Mesenchymal stem cell (in vitro differentiated cells and primary cell): ENCODE measurements around the gene CCDC14.

ENCODE experiments used
- DNase-seq: peaks from one replicate; pipeline ENCODE4 v3.0.0-alpha.2; 2013
- H2AFZ ChIP-seq: one replicate; pipeline ENCODE4 v1.6.1; 2013; ENCODE audit warnings: low read depth, mild to moderate bottlenecking, control low read depth, inconsistent platforms, low read length, moderate library complexity
- H2AK5ac ChIP-seq: 2 replicates; pipeline ENCODE4 v1.6.1; 2013; ENCODE audit warnings: low read length, moderate library complexity, mild to moderate bottlenecking, inconsistent platforms; ENCODE audit not compliant: severe bottlenecking
- H2BK120ac ChIP-seq: one replicate; pipeline ENCODE4 v1.6.1; 2013; ENCODE audit warnings: low read depth, mild to moderate bottlenecking, inconsistent platforms, low read length, moderate library complexity
- H2BK12ac ChIP-seq, 2 experiments: one replicate each; pipeline ENCODE4 v1.6.1; 2013; ENCODE audit warnings: inconsistent platforms in 2 of 2, low read length in 2 of 2, mild to moderate bottlenecking in 2 of 2, moderate library complexity in 2 of 2, control low read depth in 1 of 2
- H2BK15ac ChIP-seq: one replicate; pipeline ENCODE4 v1.6.1; 2013; ENCODE audit warnings: mild to moderate bottlenecking, low read depth, inconsistent platforms; ENCODE audit not compliant: poor library complexity, severe bottlenecking
- H2BK5ac ChIP-seq: 2 replicates; pipeline ENCODE4 v1.6.1; 2013; ENCODE audit warnings: low read depth, mild to moderate bottlenecking, low read length, control low read depth, inconsistent platforms; ENCODE audit not compliant: poor library complexity, severe bottlenecking
- H3K14ac ChIP-seq, 2 experiments: one replicate each; pipeline ENCODE4 v1.6.1; 2013; ENCODE audit warnings: inconsistent platforms in 2 of 2, low read length in 2 of 2, control low read depth in 1 of 2, mild to moderate bottlenecking in 1 of 2, moderate library complexity in 1 of 2
- H3K18ac ChIP-seq, 2 experiments: one replicate each; pipeline ENCODE4 v1.6.1; 2013; ENCODE audit warnings: inconsistent platforms in 2 of 2, low read length in 2 of 2, control low read depth in 1 of 2, low read depth in 1 of 2, mild to moderate bottlenecking in 1 of 2
- H3K23ac ChIP-seq, 2 experiments: one replicate each; pipeline ENCODE4 v1.6.1; 2013; ENCODE audit warnings: inconsistent platforms in 2 of 2, low read length in 2 of 2, mild to moderate bottlenecking in 2 of 2, moderate library complexity in 2 of 2, control low read depth in 1 of 2
- H3K27ac ChIP-seq: 2 replicates; pipeline ENCODE4 v1.5.1; 2013; ENCODE audit warnings: mild to moderate bottlenecking, moderate library complexity, low read length, control low read depth, inconsistent platforms; ENCODE audit not compliant: poor library complexity, severe bottlenecking
- H3K27me3 ChIP-seq, 2 experiments: 2 replicates each; pipeline versions ENCODE4 v1.6.1 to v1.7.0; 2013; ENCODE audit warnings: low read length in 2 of 2, mild to moderate bottlenecking in 2 of 2, moderate library complexity in 2 of 2, control low read depth in 1 of 2, inconsistent platforms in 1 of 2; ENCODE audit not compliant: control insufficient read depth in 1 of 2, insufficient read depth in 1 of 2
- H3K36me3 ChIP-seq, 2 experiments: 2 replicates each; pipeline versions ENCODE4 v1.6.1 to v1.7.0; 2013; ENCODE audit warnings: low read length in 2 of 2, control low read depth in 1 of 2, inconsistent platforms in 1 of 2, low read depth in 1 of 2, mild to moderate bottlenecking in 1 of 2; ENCODE audit not compliant: insufficient read depth in 2 of 2, control insufficient read depth in 1 of 2
- H3K4ac ChIP-seq, 2 experiments: one replicate each; pipeline ENCODE4 v1.6.1; 2013; ENCODE audit warnings: inconsistent platforms in 2 of 2, low read length in 2 of 2, mild to moderate bottlenecking in 2 of 2, moderate library complexity in 2 of 2, control low read depth in 1 of 2, low read depth in 1 of 2
- H3K4me1 ChIP-seq: 2 replicates; pipeline ENCODE4 v1.6.1; 2013; ENCODE audit warnings: low read depth, low read length, control low read depth; ENCODE audit not compliant: control insufficient read depth, insufficient read depth
- H3K4me2 ChIP-seq: 2 replicates; pipeline ENCODE4 v1.6.1; 2013; ENCODE audit warnings: low read length, mild to moderate bottlenecking, inconsistent platforms; ENCODE audit not compliant: poor library complexity, severe bottlenecking
- H3K4me3 ChIP-seq, 2 experiments: 2 replicates each; pipeline versions ENCODE4 v1.5.1 to v1.7.0; 2013; ENCODE audit warnings: low read length in 2 of 2, mild to moderate bottlenecking in 2 of 2, control low read depth in 1 of 2, low read depth in 1 of 2; ENCODE audit not compliant: insufficient read depth in 1 of 2
- H3K79me1 ChIP-seq: replicated peaks from 2 replicates; pipeline ENCODE4 v1.6.1; 2013; ENCODE audit warnings: mild to moderate bottlenecking, control low read depth, low read length, inconsistent platforms; ENCODE audit not compliant: poor library complexity, severe bottlenecking
- H3K9ac ChIP-seq: 2 replicates; pipeline ENCODE4 v1.7.0; 2013; ENCODE audit warnings: mild to moderate bottlenecking, low read length, moderate library complexity
- H3K9me3 ChIP-seq: 2 replicates; pipeline ENCODE4 v1.7.0; 2013; ENCODE audit warnings: mild to moderate bottlenecking, low read length; ENCODE audit not compliant: control insufficient read depth
- H4K8ac ChIP-seq: one replicate; pipeline ENCODE4 v1.6.1; 2013; ENCODE audit warnings: inconsistent platforms, mild to moderate bottlenecking, low read length, moderate library complexity
- H4K91ac ChIP-seq: one replicate; pipeline ENCODE4 v1.6.1; 2013; ENCODE audit warnings: mild to moderate bottlenecking, low read length, inconsistent platforms
- WGBS: methylation state at CpG from one replicate; pipeline ENCODE4 v1.1.7; 2013; ENCODE audit warnings: mixed read lengths; 5-methylcytosine and 5-hydroxymethylcytosine counted together

CCDC14 gene

GRCh38 chr3:123926396-123926795 lies 34.6 kb downstream of the CCDC14 start:
- Histone ChIP-seq H3K4me1 (no peaks in the 10 kb centered on the region), H2AFZ (no peak overlapping the region), H3K4me2 (no peak overlapping the region), H3K14ac (no peak overlapping the region), H3K18ac (no peak overlapping the region), H2BK5ac (no peak overlapping the region), H4K8ac (no peak overlapping the region), H3K27me3 (no peaks in the 10 kb centered on the region), H2BK120ac (no peak overlapping the region), H4K91ac (no peak overlapping the region), H3K36me3 (peaks cover 11 to 54% of the 10 kb centered on the region in 2 experiments), H3K27ac (no peak overlapping the region), H3K9me3 (peaks cover 24% of the 10 kb centered on the region), H3K4ac (no peak overlapping the region), H3K79me1 (peaks cover 1% of the 10 kb centered on the region), H2BK12ac (no peak overlapping the region), H2BK15ac (no peak overlapping the region), H2AK5ac (no peak overlapping the region), H3K9ac (no peak overlapping the region), H3K23ac (no peak overlapping the region), H3K4me3 (no peak overlapping the region)
- no peak for DNase-seq

DNA sequence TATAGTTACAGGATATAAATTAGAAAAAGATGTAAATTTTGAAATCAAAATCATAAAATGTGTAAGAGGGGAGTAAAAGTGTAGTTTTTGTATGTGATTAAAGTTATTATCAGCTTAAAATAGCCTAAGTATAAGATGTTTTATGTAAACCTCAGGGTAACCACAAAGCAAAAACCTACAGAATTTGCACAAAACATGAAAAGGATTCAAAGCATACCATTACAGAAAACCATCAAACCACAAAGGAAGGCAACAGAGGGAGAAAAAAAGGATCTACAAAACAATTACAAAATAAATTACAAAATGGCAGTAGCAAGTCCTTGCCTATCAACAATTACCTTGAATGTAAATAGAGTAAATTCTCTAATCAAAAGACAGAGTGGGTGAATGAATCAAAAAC lies 40.2 kb downstream of the CCDC14 start:
- no peak overlapping the region for H2BK120ac ChIP-seq
- H4K91ac ChIP-seq, result no peak overlapping the region
- H3K14ac ChIP-seq, result no peak overlapping the region
- no peak overlapping the region for H2AFZ ChIP-seq
- H2BK5ac ChIP-seq, result no peak overlapping the region
- H4K8ac ChIP-seq, result no peak overlapping the region
- no peak overlapping the region for H3K23ac ChIP-seq
- H2BK12ac ChIP-seq, result no peak overlapping the region
- H3K9ac ChIP-seq, result no peak overlapping the region
- no peak overlapping the region for H2BK15ac ChIP-seq
- H3K27ac ChIP-seq, result no peak overlapping the region
- H3K4me2 ChIP-seq, result no peak overlapping the region
- no peaks in the 10 kb centered on the region for H3K4me1 ChIP-seq
- peaks cover 53% of the 10 kb centered on the region for H3K9me3 ChIP-seq
- peaks cover 22 to 53% of the 10 kb centered on the region in 2 experiments for H3K36me3 ChIP-seq
- H2AK5ac ChIP-seq, result no peak overlapping the region
- no peak overlapping the region for H3K4ac ChIP-seq
- no peak for DNase-seq
- H3K4me3 ChIP-seq, result no peak overlapping the region
- no peaks in the 10 kb centered on the region for H3K27me3 ChIP-seq
- no peak overlapping the region for H3K18ac ChIP-seq
- peaks cover 16% of the 10 kb centered on the region for H3K79me1 ChIP-seq

DNA sequence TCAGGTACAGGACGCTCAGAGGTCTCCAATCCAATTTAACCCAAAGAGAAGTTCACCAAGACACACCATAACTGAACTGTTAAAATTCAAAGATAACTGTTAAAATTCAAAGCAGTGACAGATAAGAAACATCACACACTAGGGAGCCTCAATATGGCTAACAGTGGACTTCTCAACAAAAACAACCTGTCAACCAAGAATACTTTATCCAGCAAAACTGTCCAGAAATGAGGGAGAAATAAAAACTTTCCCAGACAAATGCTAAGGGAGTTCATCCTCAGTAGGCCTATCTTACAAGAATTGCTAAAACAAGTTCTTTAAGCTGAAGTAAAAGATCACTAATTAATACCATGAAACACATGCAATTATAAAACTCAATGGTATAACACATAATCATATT lies 40.6 kb downstream of the CCDC14 start:
- Histone ChIP-seq H3K36me3 (peaks cover 20 to 49% of the 10 kb centered on the region in 2 experiments), H3K9ac (no peak overlapping the region), H3K9me3 (peaks cover 53% of the 10 kb centered on the region), H4K91ac (no peak overlapping the region), H4K8ac (no peak overlapping the region), H3K4me1 (no peaks in the 10 kb centered on the region), H2BK15ac (no peak overlapping the region), H3K4me3 (no peak overlapping the region), H3K18ac (no peak overlapping the region), H2AK5ac (no peak overlapping the region), H3K27me3 (no peaks in the 10 kb centered on the region), H2BK120ac (no peak overlapping the region), H3K4me2 (no peak overlapping the region), H2AFZ (no peak overlapping the region), H3K23ac (no peak overlapping the region), H3K4ac (no peak overlapping the region), H3K14ac (no peak overlapping the region), H2BK5ac (no peak overlapping the region), H2BK12ac (no peak overlapping the region), H3K27ac (no peak overlapping the region), H3K79me1 (peaks cover 16% of the 10 kb centered on the region)
- DNase-seq, result no peak
- 95% methylated on average over 1 of the region's 1 CpG for WGBS

GRCh38 chr3:123919353-123919752 lies 41.7 kb downstream of the CCDC14 start:
- no peak overlapping the region for H3K23ac ChIP-seq
- H2AFZ ChIP-seq, result no peak overlapping the region
- no peak overlapping the region for H3K14ac ChIP-seq
- no peak overlapping the region for H2BK12ac ChIP-seq
- H3K9ac ChIP-seq, result no peak overlapping the region
- no peak overlapping the region for H3K4me3 ChIP-seq
- no peak overlapping the region for H3K4me2 ChIP-seq
- no peak overlapping the region for H4K91ac ChIP-seq
- no peaks in the 10 kb centered on the region for H3K27me3 ChIP-seq
- H3K36me3 ChIP-seq, result peaks cover 22 to 49% of the 10 kb centered on the region in 2 experiments
- no peak overlapping the region for H2BK120ac ChIP-seq
- no peak overlapping the region for H2BK5ac ChIP-seq
- H4K8ac ChIP-seq, result no peak overlapping the region
- H3K9me3 ChIP-seq, result peaks cover 53% of the 10 kb centered on the region
- peaks cover 16% of the 10 kb centered on the region for H3K79me1 ChIP-seq
- H3K27ac ChIP-seq, result no peak overlapping the region
- H3K4me1 ChIP-seq, result no peaks in the 10 kb centered on the region
- H2BK15ac ChIP-seq, result no peak overlapping the region
- H3K18ac ChIP-seq, result no peak overlapping the region
- H2AK5ac ChIP-seq, result no peak overlapping the region
- DNase-seq, result no peak
- H3K4ac ChIP-seq, result no peak overlapping the region
- 100% methylated on average over 3 of the region's 3 CpGs for WGBS
